Cardiac fibroblast (primary cell): Measurements from ENCODE around the gene TUBB4A.
A peak's percentile ranks its signal among the peaks of the same experiment; 100 is the strongest.

Experiments used
- DNase-seq, 2 donors: peaks; one replicate each; pipeline versions ENCODE4 v3.0.0 to v3.0.0-alpha.2; 2010; ENCODE audit warnings: low read depth in 2 of 2
- H3K4me3 ChIP-seq, 2 donors: replicated peaks in 1 of 2; 1 replicate in 1 of 2; 2 replicates in 1 of 2; pipeline ENCODE4 v1.5.1; 2011; ENCODE audit warnings: low read depth in 2 of 2, low read length in 2 of 2, mild to moderate bottlenecking in 2 of 2, moderate library complexity in 1 of 2
- TF ChIP-seq, protein P1 (sequence below): IDR thresholded peaks from one replicate; pipeline ENCODE4 v1.5.1; 2011; ENCODE audit warnings: low read depth, mild to moderate bottlenecking, low read length, inconsistent platforms

Gene TUBB4A

DNA sequence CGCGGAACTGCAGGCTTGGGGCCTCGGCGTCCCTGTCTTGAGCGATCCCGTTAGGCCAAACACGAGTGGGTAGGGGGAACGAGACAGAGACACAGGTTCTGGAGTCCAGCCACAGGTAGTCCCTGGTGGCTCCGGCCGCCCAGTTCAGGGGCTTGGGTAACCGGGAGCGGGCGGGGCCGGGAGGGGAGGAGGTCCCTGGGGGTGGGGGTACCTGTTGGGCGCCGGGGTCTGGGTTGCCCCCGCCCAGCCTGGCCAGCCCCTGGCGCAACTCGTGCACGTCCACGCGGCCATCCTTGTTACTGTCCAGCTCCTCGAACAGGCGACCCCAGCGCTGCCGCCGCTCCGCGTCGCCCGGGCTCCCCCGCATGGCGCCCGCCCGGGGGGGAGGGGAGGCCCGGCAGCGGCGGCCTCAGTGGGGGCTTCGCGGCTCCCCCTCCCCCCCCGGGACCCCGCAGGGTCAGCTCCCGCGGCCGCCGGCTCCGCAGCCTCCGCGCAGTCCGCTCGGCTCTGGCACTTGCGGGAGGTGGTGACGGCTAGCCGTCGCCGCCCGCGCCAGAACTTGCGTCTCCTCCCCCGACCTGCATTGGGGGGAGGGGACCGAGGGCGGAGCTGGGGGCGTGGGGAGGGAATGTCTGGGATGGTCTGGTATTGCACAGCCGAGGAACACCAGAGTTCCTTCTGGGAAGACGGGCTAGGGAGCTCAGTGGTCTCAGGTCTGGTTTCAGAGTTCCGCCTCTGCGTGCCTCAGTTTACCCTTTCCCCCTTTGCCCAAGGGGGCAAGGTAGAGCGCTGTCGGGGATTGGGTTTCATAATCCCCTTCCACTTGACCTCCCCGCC is 42.6 kb downstream of the TUBB4A start, which contains the start of gene SLC25A23:
Gene SLC25A23 (minus strand): TSS at position 531 of the 837 bp plus-strand sequence. CDS start 164 bp downstream, at position 367.
- peak within 1 kb of the TSS; percentile 67 to 76 for H3K4me3 ChIP-seq
- DNase-seq = peak; percentile 61 to 85
- TF ChIP-seq, protein P1, sequence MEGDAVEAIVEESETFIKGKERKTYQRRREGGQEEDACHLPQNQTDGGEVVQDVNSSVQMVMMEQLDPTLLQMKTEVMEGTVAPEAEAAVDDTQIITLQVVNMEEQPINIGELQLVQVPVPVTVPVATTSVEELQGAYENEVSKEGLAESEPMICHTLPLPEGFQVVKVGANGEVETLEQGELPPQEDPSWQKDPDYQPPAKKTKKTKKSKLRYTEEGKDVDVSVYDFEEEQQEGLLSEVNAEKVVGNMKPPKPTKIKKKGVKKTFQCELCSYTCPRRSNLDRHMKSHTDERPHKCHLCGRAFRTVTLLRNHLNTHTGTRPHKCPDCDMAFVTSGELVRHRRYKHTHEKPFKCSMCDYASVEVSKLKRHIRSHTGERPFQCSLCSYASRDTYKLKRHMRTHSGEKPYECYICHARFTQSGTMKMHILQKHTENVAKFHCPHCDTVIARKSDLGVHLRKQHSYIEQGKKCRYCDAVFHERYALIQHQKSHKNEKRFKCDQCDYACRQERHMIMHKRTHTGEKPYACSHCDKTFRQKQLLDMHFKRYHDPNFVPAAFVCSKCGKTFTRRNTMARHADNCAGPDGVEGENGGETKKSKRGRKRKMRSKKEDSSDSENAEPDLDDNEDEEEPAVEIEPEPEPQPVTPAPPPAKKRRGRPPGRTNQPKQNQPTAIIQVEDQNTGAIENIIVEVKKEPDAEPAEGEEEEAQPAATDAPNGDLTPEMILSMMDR = no peak

DNA sequence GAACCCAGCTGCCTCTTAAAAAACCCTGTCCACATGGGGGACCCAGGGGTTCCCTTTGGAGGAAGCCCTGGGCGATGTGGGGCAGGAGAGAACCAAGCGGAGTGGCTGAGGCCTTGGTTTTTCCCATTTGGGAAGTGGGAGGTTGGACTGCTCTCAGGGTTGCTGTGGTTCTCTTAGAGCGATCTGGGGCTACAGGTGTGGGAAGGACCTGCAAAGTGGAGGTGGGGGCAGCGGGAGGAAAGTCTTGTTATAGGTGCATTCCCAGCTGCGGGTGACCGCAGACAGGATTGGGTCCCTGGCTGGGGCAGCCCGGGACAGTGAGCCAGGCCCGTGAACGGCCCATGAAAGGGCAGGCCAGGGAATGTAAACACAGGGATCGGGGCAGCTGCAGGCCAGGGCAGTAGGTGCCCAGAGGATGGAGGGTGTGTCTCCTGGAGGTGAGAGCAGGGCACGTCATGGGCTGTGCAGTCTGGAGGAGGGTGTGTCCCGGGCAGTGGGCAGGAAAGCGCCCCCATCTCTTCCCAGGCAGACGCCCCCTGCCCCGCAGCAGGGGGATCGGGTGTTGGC is 43.3 kb downstream of the TUBB4A start:
- TF ChIP-seq, protein P1 = no peak
- DNase-seq = no peak
- peak overlapping the region; percentile 67 to 76 for H3K4me3 ChIP-seq

DNA sequence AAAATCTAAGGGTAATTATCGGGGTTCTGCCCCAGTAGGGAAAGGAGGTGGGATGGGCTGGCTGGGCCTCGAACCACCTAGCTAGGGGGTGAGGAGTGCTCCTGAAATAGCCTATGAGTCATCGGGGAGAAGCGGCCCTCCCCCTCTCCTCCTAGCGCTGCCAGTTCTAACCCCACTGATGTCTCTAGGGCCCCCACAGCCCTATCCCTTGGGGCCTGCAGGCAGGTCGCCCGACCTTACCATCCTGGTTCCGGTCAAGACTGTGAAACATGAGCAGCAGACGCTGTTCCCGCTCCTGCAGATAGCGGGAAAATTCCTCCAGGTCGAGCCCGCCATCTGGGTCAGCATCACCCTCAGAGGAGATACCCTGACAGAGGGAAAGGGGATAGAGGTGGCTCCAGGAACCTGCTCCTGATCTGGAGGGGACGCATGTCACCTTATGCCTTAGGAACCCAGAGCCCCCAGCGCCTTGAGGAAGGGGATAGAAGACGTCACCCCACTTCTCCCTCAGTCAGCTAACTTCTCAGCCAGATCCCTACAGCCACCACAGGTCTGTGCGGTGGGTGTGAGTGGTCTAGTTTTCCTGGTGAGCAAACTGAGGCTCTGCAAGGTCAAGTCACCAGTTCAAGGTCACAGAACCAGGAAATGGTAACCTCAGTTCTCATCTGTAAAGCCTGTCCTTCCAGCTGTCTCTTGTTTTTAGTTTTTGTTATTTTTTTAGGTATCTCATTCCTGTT is 44.0 kb downstream of the TUBB4A start:
- peak in 1 of 2 donors; percentile 17 for DNase-seq
- H3K4me3 ChIP-seq = no peak overlapping the region
- TF ChIP-seq, protein P1 = no peak

DNA sequence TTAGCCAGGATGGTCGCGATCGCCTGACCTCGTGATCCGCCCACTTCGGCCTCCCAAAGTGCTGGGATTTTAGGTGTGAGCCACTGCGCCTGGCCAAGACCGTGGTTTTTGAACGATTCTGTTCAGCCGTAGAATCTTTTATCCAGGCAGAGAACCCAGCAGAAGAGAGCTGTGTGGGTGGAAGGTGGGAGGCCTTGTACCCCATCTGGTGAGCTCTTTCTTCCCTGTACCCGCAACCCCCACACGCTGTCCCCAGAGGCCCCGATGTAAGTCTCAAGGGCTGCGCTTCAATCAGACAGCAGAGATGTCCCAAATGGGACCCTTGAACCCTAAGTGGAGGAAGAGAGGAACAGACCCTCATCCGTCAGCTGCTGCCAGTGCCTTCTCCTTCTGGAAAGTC is 46.2 kb downstream of the TUBB4A start:
- no peak for DNase-seq
- TF ChIP-seq, protein P1 = no peak
- no peak overlapping the region for H3K4me3 ChIP-seq

DNA sequence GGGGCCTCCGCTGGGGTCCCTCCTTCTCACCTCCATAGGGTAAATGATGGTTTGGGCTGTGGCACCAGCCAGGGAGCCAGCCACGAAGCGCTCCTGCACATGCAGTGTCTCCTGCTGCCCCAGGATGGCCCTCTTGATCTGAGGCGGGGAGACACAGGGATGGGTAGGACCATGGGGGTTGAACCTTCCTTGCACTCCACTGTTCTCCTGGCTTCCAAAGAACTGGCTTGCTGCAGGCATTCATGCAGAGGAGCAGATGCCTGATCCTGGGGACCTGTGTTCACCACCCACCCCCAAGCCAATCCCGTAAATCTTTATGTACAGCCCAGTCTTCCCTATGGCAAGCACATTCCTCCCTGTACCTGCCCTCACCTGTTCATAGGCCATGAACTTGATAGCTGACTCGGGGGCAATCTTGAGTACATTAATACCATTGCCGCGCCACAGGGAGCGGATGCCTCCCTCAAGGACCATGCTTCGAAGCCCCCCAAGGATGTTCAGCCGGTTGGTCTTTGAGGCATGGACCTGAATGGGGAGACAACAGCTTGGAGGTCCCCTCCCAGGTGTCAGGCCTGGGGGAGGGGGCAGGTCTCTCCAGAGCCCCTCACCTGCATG is 48.1 kb downstream of the TUBB4A start:
- no peak overlapping the region for H3K4me3 ChIP-seq
- TF ChIP-seq, protein P1 = no peak
- no peak for DNase-seq

DNA sequence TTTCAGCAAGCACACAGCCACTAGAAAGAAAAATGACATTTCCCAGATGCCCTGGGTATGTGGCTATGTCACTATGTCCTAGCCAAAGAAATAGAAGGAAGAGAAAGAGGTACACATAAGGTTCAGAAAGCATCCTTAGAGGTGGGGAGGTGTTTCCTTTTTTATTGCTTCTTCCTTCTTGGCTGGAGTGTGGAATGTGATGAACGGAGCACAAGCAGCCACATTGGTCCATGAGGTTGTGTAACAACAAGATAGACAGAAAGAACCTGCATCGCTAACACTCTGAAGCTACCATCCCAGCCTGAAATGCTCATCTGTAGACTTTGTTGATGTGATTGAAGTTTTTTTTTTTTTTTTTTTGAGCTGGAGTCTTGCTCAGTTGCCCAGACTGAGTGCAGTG is 49.2 kb downstream of the TUBB4A start:
- H3K4me3 ChIP-seq = no peak overlapping the region
- TF ChIP-seq, protein P1 = no peak
- no peak for DNase-seq
